HG02970 (cell line): ENCODE results near the gene KCNJ18.
"Not testable (repeated sequence)": the region's sequence is repeated elsewhere in the genome, so short reads cannot be mapped to it uniquely, and the experiment has no call there.

Experiments used
- ATAC-seq: cut with Tn5 transposase; IDR thresholded peaks from one replicate; pipeline ENCODE4 v1.9.1; 2021; ENCODE audit warnings: mild to moderate bottlenecking, moderate library complexity, moderate number of reproducible peaks; ENCODE audit not compliant: unreplicated experiment, low FRiP score

KCNJ18 gene

DNA sequence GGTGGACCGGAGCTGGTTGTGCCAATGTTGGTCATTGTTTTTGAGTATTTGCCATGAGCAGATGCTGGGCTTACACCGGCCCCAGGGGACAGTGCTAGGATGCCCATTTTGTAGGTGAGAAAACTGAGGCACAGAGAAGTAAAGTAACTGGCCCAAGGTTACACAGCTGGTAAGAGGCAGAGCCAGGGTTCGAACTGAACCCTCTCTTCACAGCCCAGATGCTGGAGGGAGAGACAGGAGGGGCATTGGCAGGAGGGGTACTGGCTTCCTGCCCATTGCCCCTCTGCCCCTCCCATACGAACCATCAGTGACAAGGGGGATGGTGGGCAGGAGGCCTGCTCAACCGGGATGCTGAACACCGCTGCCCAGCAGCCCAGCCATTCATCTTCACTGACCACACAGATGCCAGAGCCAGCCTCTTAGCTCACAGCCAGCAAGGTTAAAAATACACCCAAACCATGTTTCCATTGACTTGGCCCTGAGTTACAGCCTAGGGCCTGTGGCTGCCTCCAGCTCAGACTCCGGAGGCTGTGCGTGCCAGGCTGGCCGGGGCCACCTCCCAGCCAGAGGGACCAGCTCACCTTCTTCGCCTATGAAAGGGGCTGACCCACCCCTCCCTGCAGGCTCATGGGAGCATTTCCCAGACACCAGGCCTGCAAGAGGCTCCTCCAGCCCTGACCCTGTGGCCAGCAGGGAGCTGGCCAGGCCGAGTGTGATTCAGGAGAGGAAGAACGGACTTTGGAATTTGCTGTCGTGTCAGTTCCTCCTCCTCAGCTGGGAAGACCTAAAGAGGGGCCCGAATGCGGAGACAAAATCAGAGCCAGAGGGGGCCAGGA is 57.6 kb downstream of the KCNJ18 start:
- not testable (repeated sequence) for ATAC-seq

GRCh38 chr17:21751111-21751510 is 58.8 kb downstream of the KCNJ18 start:
- ATAC-seq, result not testable (repeated sequence)
